Astrocyte (in vitro differentiated cells and primary cell): ENCODE results near the gene AFF3.

ENCODE experiments used
- EZH2 ChIP-seq: IDR thresholded peaks from 2 replicates; pipeline ENCODE4 v1.6.1; 2012; ENCODE audit warnings: mild to moderate bottlenecking, low read length, inconsistent platforms; ENCODE audit not compliant: insufficient read depth
- TF ChIP-seq, protein P1 (sequence below): IDR thresholded peaks from 2 replicates; pipeline ENCODE4 v1.5.1; 2011; ENCODE audit warnings: low read depth, mild to moderate bottlenecking, inconsistent platforms, low read length, moderate library complexity; ENCODE audit not compliant: insufficient read depth

- TF ChIP-seq, protein P1, sequence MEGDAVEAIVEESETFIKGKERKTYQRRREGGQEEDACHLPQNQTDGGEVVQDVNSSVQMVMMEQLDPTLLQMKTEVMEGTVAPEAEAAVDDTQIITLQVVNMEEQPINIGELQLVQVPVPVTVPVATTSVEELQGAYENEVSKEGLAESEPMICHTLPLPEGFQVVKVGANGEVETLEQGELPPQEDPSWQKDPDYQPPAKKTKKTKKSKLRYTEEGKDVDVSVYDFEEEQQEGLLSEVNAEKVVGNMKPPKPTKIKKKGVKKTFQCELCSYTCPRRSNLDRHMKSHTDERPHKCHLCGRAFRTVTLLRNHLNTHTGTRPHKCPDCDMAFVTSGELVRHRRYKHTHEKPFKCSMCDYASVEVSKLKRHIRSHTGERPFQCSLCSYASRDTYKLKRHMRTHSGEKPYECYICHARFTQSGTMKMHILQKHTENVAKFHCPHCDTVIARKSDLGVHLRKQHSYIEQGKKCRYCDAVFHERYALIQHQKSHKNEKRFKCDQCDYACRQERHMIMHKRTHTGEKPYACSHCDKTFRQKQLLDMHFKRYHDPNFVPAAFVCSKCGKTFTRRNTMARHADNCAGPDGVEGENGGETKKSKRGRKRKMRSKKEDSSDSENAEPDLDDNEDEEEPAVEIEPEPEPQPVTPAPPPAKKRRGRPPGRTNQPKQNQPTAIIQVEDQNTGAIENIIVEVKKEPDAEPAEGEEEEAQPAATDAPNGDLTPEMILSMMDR: no peak
- TF ChIP-seq EZH2: no peak
Observed at GRCh38 chr2:100053087-100053885, 89.1 kb downstream of the AFF3 start.
